ENCODE data around the gene PTPN4. TPM values are rescaled to one million over a fixed set of nuclear protein-coding genes. Genes with fewer than 3 reads are reported as not detected.

The PTPN4 gene
- total and polyA plus RNA-seq, 2 of the 13 experiments (the other 11 are each of a cell fraction or from before 2014, with no cell fraction given): 20.3 to 34.6 TPM

- no peak for TF ChIP-seq FOXJ3 (CRISPR knock-in tag; IDR thresholded peaks at IDR 0.05; ENCODE audit: borderline replicate concordance)
- TF ChIP-seq ZSCAN25 (CRISPR knock-in tag; IDR thresholded peaks at IDR 0.05): no peak
- TF ChIP-seq ZNF501 (CRISPR knock-in tag; IDR thresholded peaks at IDR 0.05): no peak
- no peak for TF ChIP-seq ZNF75D (CRISPR knock-in tag; IDR thresholded peaks at IDR 0.05; ENCODE audit: borderline replicate concordance)
- TF ChIP-seq MAFF (IDR thresholded peaks at IDR 0.05; ENCODE audit: low read depth, low read length): no peak
Observed at GRCh38 chr2:119751706-119752105, 8.0 kb upstream of the PTPN4 start (continued).

- in situ Hi-C loops (cut with HindIII; ENCODE audit: extremely low pct_ligation_motif_present, low pct_unique_long_range_greater_than_20kb) (no loop called here), intact Hi-C loops (cut with micrococcal nuclease; ENCODE audit: unreplicated experiment) (loop anchor here (1.0 to 2.0 kb wide), 3 partner anchors 50 to 422 kb away; no protein-coding TSS in a partner anchor)
- Histone ChIP-seq H3K79me2 (ENCODE audit: insufficient read depth, low read length) (no peaks in the 10 kb centered on the region), H3K4me3 (replicated peaks in 1 of 3; ENCODE audit: insufficient read depth in 1 of 3, low read depth in 2 of 3, low read length in 3 of 3) (no peak overlapping the region), H4K20me1 (ENCODE audit: insufficient read depth, low read length) (no peaks in the 10 kb centered on the region), H2AFZ (ENCODE audit: low read length) (no peak overlapping the region), H3K9me3 (ENCODE audit: low read length) (no peaks in the 10 kb centered on the region), H3K36me3 (replicated peaks in 1 of 2; ENCODE audit: control insufficient read depth in 1 of 2, insufficient read depth in 2 of 2, low read length in 2 of 2) (no peaks in the 10 kb centered on the region), H3K4me1 (ENCODE audit: insufficient read depth, low read length) (peaks cover 20% of the 10 kb centered on the region), H3K9ac (ENCODE audit: insufficient read depth, low read depth, low read length) (no peak overlapping the region), H3K27ac (ENCODE audit: extremely low read length, insufficient read depth, low read length) (no peak overlapping the region), H3K4me2 (ENCODE audit: low read depth, low read length) (no peak overlapping the region), H3K27me3 (ENCODE audit: control insufficient read depth in 1 of 2, insufficient read depth in 2 of 2, low read length in 2 of 2) (no peaks in the 10 kb centered on the region; a peak in 2 of 5 replicates)
- ATAC-seq: peak; percentile 80
- FAIRE-seq: peak; percentile 86
- no TSS peak for BruUV-seq (replicated peaks)
- CTCF ChIA-PET (ENCODE audit: low intra/inter-chr PET ratio, low total read pairs): interaction anchor here (0.7 to 3.4 kb wide), 5 partner anchors 9 to 422 kb away, joined by 3 to 72 read pairs (median 3); no protein-coding TSS in a partner anchor
- POLR2A ChIA-PET: no interaction called here
- peak; percentile 61 for DNase-seq (ENCODE audit: low spot score)
- WGBS (ENCODE audit: low lambda C conversion rate): 34% methylated on average over 7 of the region's 7 CpGs
- TF ChIP-seq MEF2D (CRISPR knock-in tag; IDR thresholded peaks at IDR 0.05): no peak
- TF ChIP-seq GATAD1 (CRISPR knock-in tag; IDR thresholded peaks at IDR 0.05): no peak
- no peak for TF ChIP-seq NFYC (CRISPR knock-in tag; IDR thresholded peaks at IDR 0.05)
- no peak for TF ChIP-seq ZKSCAN8 (CRISPR knock-in tag; IDR thresholded peaks at IDR 0.05; ENCODE audit: borderline replicate concordance)
- TF ChIP-seq ESRRA (CRISPR knock-in tag; IDR thresholded peaks at IDR 0.05; ENCODE audit: low read depth): no peak
- TF ChIP-seq NONO (IDR thresholded peaks at IDR 0.05): no peak
- no peak for TF ChIP-seq NONO (CRISPR knock-in tag; conservative IDR thresholded peaks at IDR 0.05)
- TF ChIP-seq ZFP1 (CRISPR knock-in tag; IDR thresholded peaks at IDR 0.05): no peak
- no peak for TF ChIP-seq SALL2 (CRISPR knock-in tag; IDR thresholded peaks at IDR 0.05)
- TF ChIP-seq, protein P1, sequence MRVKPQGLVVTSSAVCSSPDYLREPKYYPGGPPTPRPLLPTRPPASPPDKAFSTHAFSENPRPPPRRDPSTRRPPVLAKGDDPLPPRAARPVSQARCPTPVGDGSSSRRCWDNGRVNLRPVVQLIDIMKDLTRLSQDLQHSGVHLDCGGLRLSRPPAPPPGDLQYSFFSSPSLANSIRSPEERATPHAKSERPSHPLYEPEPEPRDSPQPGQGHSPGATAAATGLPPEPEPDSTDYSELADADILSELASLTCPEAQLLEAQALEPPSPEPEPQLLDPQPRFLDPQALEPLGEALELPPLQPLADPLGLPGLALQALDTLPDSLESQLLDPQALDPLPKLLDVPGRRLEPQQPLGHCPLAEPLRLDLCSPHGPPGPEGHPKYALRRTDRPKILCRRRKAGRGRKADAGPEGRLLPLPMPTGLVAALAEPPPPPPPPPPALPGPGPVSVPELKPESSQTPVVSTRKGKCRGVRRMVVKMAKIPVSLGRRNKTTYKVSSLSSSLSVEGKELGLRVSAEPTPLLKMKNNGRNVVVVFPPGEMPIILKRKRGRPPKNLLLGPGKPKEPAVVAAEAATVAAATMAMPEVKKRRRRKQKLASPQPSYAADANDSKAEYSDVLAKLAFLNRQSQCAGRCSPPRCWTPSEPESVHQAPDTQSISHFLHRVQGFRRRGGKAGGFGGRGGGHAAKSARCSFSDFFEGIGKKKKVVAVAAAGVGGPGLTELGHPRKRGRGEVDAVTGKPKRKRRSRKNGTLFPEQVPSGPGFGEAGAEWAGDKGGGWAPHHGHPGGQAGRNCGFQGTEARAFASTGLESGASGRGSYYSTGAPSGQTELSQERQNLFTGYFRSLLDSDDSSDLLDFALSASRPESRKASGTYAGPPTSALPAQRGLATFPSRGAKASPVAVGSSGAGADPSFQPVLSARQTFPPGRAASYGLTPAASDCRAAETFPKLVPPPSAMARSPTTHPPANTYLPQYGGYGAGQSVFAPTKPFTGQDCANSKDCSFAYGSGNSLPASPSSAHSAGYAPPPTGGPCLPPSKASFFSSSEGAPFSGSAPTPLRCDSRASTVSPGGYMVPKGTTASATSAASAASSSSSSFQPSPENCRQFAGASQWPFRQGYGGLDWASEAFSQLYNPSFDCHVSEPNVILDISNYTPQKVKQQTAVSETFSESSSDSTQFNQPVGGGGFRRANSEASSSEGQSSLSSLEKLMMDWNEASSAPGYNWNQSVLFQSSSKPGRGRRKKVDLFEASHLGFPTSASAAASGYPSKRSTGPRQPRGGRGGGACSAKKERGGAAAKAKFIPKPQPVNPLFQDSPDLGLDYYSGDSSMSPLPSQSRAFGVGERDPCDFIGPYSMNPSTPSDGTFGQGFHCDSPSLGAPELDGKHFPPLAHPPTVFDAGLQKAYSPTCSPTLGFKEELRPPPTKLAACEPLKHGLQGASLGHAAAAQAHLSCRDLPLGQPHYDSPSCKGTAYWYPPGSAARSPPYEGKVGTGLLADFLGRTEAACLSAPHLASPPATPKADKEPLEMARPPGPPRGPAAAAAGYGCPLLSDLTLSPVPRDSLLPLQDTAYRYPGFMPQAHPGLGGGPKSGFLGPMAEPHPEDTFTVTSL (CRISPR knock-in tag; IDR thresholded peaks at IDR 0.05; ENCODE audit: borderline replicate concordance): no peak
- TF ChIP-seq ZNF44 (CRISPR knock-in tag; IDR thresholded peaks at IDR 0.05): no peak
Observed at GRCh38 chr2:119753041-119753929, 6.4 kb upstream of the PTPN4 start.

Measured in HepG2 (cell line).